HepG2 (cell line): ENCODE results near the gene TAS2R19. TPM values are rescaled to one million over a fixed set of nuclear protein-coding genes. Genes with fewer than 3 reads are reported as not detected.
A peak's percentile ranks its signal among the peaks of the same experiment; 100 is the strongest.

ENCODE experiments used
- ATRX ChIP-seq: sonication (generic); formaldehyde crosslinking; IDR thresholded peaks from 2 replicates; pipeline ENCODE4 v1.4.0; 2020; ENCODE audit warnings: missing genetic modification reagents, borderline replicate concordance
- CEBPG ChIP-seq: IDR thresholded peaks from 2 replicates; pipeline ENCODE4 v1.6.1; 2016
- CHCHD3 ChIP-seq: sonication (generic); formaldehyde crosslinking; IDR thresholded peaks from 2 replicates; pipeline ENCODE4 v1.8.0; 2022; ENCODE audit warnings: mild to moderate bottlenecking, missing genetic modification reagents, moderate library complexity
- FOXA1 ChIP-seq, 2 experiments: fragments of 450-650 bp in 1 of 2; sonication (generic) in 1 of 2; formaldehyde crosslinking in 1 of 2; IDR thresholded peaks; 2 replicates each; pipeline versions ENCODE4 v1.4.0 to v1.6.1; 2016 to 2020; ENCODE audit warnings: missing genetic modification reagents in 1 of 2
- HMGXB4 ChIP-seq, 2 experiments: sonication (generic) in 1 of 2; formaldehyde crosslinking in 1 of 2; IDR thresholded peaks; 2 replicates each; pipeline versions ENCODE4 v1.4.0 to v1.6.1; 2018 to 2020; ENCODE audit warnings: missing genetic modification reagents in 2 of 2, borderline replicate concordance in 1 of 2, low read depth in 1 of 2, mild to moderate bottlenecking in 1 of 2, missing biosample characterization in 1 of 2
- ISL2 ChIP-seq: sonication (generic); formaldehyde crosslinking; IDR thresholded peaks from 2 replicates; pipeline ENCODE4 v1.5.0; 2020; ENCODE audit warnings: missing genetic modification reagents
- KAT8 ChIP-seq: IDR thresholded peaks from 2 replicates; pipeline ENCODE4 v1.6.1; 2016; ENCODE audit warnings: missing genetic modification reagents, missing compliant biosample characterization
- KMT2B ChIP-seq: IDR thresholded peaks from 2 replicates; pipeline ENCODE4 v1.6.1; 2016; ENCODE audit warnings: missing genetic modification reagents, missing compliant biosample characterization
- MLLT10 ChIP-seq: sonication (generic); formaldehyde crosslinking; IDR thresholded peaks from 2 replicates; pipeline ENCODE4 v1.4.0; 2020; ENCODE audit warnings: missing genetic modification reagents
- POLR2AphosphoS2 ChIP-seq: IDR thresholded peaks from 2 replicates; pipeline ENCODE4 v1.6.1; 2011; ENCODE audit warnings: low read depth, low read length, improper control_type of control experiment
- TARDBP ChIP-seq: sonication (generic); formaldehyde crosslinking; IDR thresholded peaks from 2 replicates; pipeline ENCODE4 v1.8.0; 2022; ENCODE audit warnings: mild to moderate bottlenecking, missing genetic modification reagents
- TBL1XR1 ChIP-seq: fragments of 150-350 bp; IDR thresholded peaks from 2 replicates; pipeline ENCODE4 v1.6.1; 2014; ENCODE audit warnings: borderline replicate concordance, low read length; ENCODE audit not compliant: partially characterized antibody
- ZFP36 ChIP-seq: fragments of 150-350 bp; IDR thresholded peaks from 2 replicates; pipeline ENCODE4 v1.6.1; 2018; ENCODE audit warnings: borderline replicate concordance, low read length, low read depth; ENCODE audit not compliant: partially characterized antibody
- ZNF552 ChIP-seq: sonication (generic); formaldehyde crosslinking; IDR thresholded peaks from 2 replicates; pipeline ENCODE4 v1.9.0; 2022; ENCODE audit warnings: missing genetic modification reagents, mild to moderate bottlenecking, borderline replicate concordance
- ZNF639 ChIP-seq: conservative IDR thresholded peaks from 2 replicates; pipeline ENCODE4 v1.6.1; 2018; ENCODE audit warnings: missing genetic modification reagents
- ZNF816 ChIP-seq: sonication (generic); formaldehyde crosslinking; IDR thresholded peaks from 2 replicates; pipeline ENCODE4 v1.8.0; 2022; ENCODE audit warnings: missing genetic modification reagents, mild to moderate bottlenecking, borderline replicate concordance
- polyA plus RNA-seq, 8 experiments: library from polyadenylated mRNA; depleted of rRNA in 3 of 8; stranded (reverse) in 7 of 8; unstranded in 1 of 8; fragments of >200 nt; fragmentation: Illumina TruSeq in 4 of 8; extraction: Trizol in 4 of 8; gene quantifications; 2 replicates each; pipeline versions ENCODE4 v1.2.1 to v1.2.3, GENCODE V29; 2011 to 2016; ENCODE audit warnings: low read depth in 4 of 8, missing spikeins in 1 of 8, mixed read lengths in 1 of 8; ENCODE audit not compliant: insufficient read depth in 1 of 8
- total RNA-seq, 5 experiments: library from RNA; depleted of rRNA; stranded (reverse); fragments of >200 nt; fragmentation: Illumina TruSeq; extraction: Trizol; gene quantifications; 2 replicates each; pipeline ENCODE4 v1.2.3, GENCODE V29; 2016; ENCODE audit warnings: low read depth in 1 of 5

TAS2R19 gene
- total and polyA plus RNA-seq, 2 of the 13 experiments (the other 11 are each of a cell fraction or from before 2014, with no cell fraction given), result 0.62 to 5.3 TPM

DNA sequence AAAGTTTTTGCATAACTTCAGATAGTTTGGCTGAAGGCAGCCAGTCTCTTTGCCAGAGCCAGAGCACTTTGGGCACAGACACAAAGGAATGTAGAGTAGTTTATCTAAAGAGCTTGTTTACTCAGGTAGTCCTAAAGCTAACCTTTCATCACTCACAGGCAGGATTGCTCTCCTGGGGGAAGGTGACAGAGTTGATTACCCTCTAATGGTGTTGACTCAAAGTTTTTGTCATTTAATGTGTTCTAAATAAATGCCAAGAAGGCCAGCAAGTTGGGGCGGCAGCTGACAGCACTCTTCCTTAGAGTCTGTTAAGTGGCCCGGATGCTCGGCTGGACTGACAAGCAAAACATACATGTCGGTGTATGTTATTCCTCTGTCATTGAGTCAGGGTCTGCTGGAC is 49.0 kb upstream of the TAS2R19 start (continued):
- TF ChIP-seq HMGXB4 (CRISPR knock-in tag; IDR thresholded peaks at IDR 0.05; ENCODE audit: borderline replicate concordance in 1 of 2, low read depth in 1 of 2), result no peak
- TF ChIP-seq ZFP36, result no peak
- no peak for TF ChIP-seq ATRX (CRISPR knock-in tag)
- TF ChIP-seq FOXA1 (IDR thresholded peaks at IDR 0.05), result no peak
- TF ChIP-seq FOXA1 (CRISPR knock-in tag; IDR thresholded peaks at IDR 0.05), result peak; percentile 88
- no peak for TF ChIP-seq TBL1XR1
- TF ChIP-seq ZNF552 (CRISPR knock-in tag), result no peak
- TF ChIP-seq MLLT10 (CRISPR knock-in tag), result no peak
- peak; percentile 67; the same call in 1 of the 2 replicates for TF ChIP-seq ISL2 (CRISPR knock-in tag)
- TF ChIP-seq CHCHD3 (CRISPR knock-in tag), result no peak
- TF ChIP-seq KAT8 (CRISPR knock-in tag), result no peak
- no peak for TF ChIP-seq ZNF816
- TF ChIP-seq CEBPG (CRISPR knock-in tag), result peak; percentile 61
- TF ChIP-seq ZNF639 (CRISPR knock-in tag), result no peak
- no peak for TF ChIP-seq KMT2B (CRISPR knock-in tag)
- no peak for TF ChIP-seq POLR2AphosphoS2
- no peak for TF ChIP-seq TARDBP (CRISPR knock-in tag)
